Activated CD4-positive, alpha-beta T cell treated with anti-CD3 and anti-CD28 coated beads for 48 hours (primary cell): Measurements from ENCODE around the gene PGC.

Experiments
- DNase-seq: peaks from one replicate; pipeline ENCODE4 v3.0.0-alpha.2; 2020

PGC gene

GRCh38 chr6:41743406-41744235 is 3.6 kb downstream of the PGC start:
- DNase-seq, result no peak

- DNase-seq, result no peak
These were observed 5.3 kb downstream of the PGC start for GRCh38 chr6:41741625-41742490.

- DNase-seq, result no peak
These were observed 6.6 kb downstream of the PGC start for GRCh38 chr6:41740366-41741162.

- DNase-seq, result no peak
These were observed 8.2 kb downstream of the PGC start for GRCh38 chr6:41739041-41739440.

- no peak for DNase-seq
These were observed 9.5 kb downstream of the PGC start for GRCh38 chr6:41737591-41738130.

- DNase-seq, result no peak
These were observed 10.2 kb downstream of the PGC start for GRCh38 chr6:41736800-41737555.

GRCh38 chr6:41736186-41736733 is 10.9 kb downstream of the PGC start:
- DNase-seq, result no peak

GRCh38 chr6:41735427-41736185 is 11.6 kb downstream of the PGC start, which contains the start of gene TFEB:
TSS of gene TFEB (minus strand) at chr6:41735608. CDS start at chr6:41691213, 44,395 bp downstream.
- peak; percentile 95 for DNase-seq

GRCh38 chr6:41734666-41735426 is 12.4 kb downstream of the PGC start:
- peak; percentile 69 for DNase-seq

- peak; percentile 62 for DNase-seq
These were observed 13.2 kb downstream of the PGC start for GRCh38 chr6:41733707-41734665.

GRCh38 chr6:41733360-41733706 is 13.9 kb downstream of the PGC start:
- no peak for DNase-seq

- DNase-seq, result peak; percentile 57
These were observed 14.4 kb downstream of the PGC start for GRCh38 chr6:41732591-41733359.

GRCh38 chr6:41732149-41732548 is 15.0 kb downstream of the PGC start:
- DNase-seq, result no peak

- no peak for DNase-seq
These were observed 15.6 kb downstream of the PGC start for GRCh38 chr6:41731561-41732086.

GRCh38 chr6:41730531-41731436 is 16.4 kb downstream of the PGC start:
- no peak for DNase-seq

GRCh38 chr6:41729624-41730023 is 17.6 kb downstream of the PGC start:
- DNase-seq, result no peak

GRCh38 chr6:41728954-41729353 is 18.2 kb downstream of the PGC start:
- no peak for DNase-seq
